ENCODE measurements around the gene MST1.

DNA sequence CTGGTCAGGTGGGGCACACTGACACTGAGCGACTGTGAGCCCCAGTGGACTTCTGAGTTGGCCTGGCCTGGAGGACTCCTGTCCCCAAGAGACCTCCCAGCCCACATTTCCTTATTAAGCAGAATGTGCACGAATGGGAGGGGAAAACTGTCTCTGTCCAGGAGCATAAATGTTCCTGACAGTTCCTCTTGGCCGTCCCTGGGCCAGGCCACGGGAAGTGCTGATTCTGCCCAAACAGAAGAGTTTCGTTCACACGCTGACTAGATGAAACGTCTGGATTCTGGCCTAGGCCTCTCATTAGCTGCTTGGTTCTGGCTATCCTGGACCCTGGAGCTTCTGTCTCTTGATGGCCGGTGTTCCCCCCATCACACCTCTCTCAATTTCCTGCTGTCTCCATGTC lies 44.6 kb downstream of the MST1 start:
- TF ChIP-seq POLR2A (IDR thresholded peaks at IDR 0.05), result no peak
- TF ChIP-seq CTCF (IDR thresholded peaks at IDR 0.05), result no peak
- no peak for TF ChIP-seq POLR2AphosphoS5 (IDR thresholded peaks at IDR 0.05; ENCODE audit: insufficient read depth in 1 of 2, low read depth in 1 of 2)
